Osteocyte (in vitro differentiated cells): ENCODE data around the gene PSMD6. TPM values are rescaled to one million over a fixed set of nuclear protein-coding genes. Genes with fewer than 3 reads are reported as not detected.

Experiments
- DNase-seq: peaks from one replicate; pipeline ENCODE4 v3.0.0; 2021; ENCODE audit warnings: mixed read lengths; ENCODE audit not compliant: unreplicated experiment; ENCODE audit errors: extremely low spot score
- H3K27ac Mint-ChIP-seq: one replicate; pipeline ENCODE4 v1.8.0; 2021; ENCODE audit warnings: mild to moderate bottlenecking, mixed read lengths; ENCODE audit not compliant: unreplicated experiment
- H3K27me3 Mint-ChIP-seq: one replicate; pipeline ENCODE4 v1.8.0; 2021; ENCODE audit warnings: mixed read lengths; ENCODE audit not compliant: unreplicated experiment
- H3K36me3 Mint-ChIP-seq: one replicate; pipeline ENCODE4 v1.8.0; 2021; ENCODE audit warnings: mixed read lengths; ENCODE audit not compliant: unreplicated experiment
- H3K4me1 Mint-ChIP-seq: one replicate; pipeline ENCODE4 v1.8.0; 2021; ENCODE audit warnings: mixed read lengths; ENCODE audit not compliant: unreplicated experiment
- H3K4me3 Mint-ChIP-seq: one replicate; pipeline ENCODE4 v1.8.0; 2021; ENCODE audit warnings: mild to moderate bottlenecking, moderate library complexity, mixed read lengths; ENCODE audit not compliant: unreplicated experiment
- H3K9me3 Mint-ChIP-seq: one replicate; pipeline ENCODE4 v1.8.0; 2021; ENCODE audit warnings: mixed read lengths; ENCODE audit not compliant: unreplicated experiment
- total RNA-seq: library from RNA; stranded (reverse); gene quantifications from 2 replicates; pipeline ENCODE4 v1.2.1, GENCODE V29; 2021
- TF ChIP-seq, protein P1 (sequence below): fragments of 200-600 bp; sonication (generic); IDR thresholded peaks from 2 replicates; pipeline ENCODE4 v1.5.0; 2021; ENCODE audit warnings: antibody characterized with exemption, mild to moderate bottlenecking, moderate library complexity

PSMD6 gene
- total RNA-seq, 1 donor from 2014 or later, result 72.6 TPM

DNA sequence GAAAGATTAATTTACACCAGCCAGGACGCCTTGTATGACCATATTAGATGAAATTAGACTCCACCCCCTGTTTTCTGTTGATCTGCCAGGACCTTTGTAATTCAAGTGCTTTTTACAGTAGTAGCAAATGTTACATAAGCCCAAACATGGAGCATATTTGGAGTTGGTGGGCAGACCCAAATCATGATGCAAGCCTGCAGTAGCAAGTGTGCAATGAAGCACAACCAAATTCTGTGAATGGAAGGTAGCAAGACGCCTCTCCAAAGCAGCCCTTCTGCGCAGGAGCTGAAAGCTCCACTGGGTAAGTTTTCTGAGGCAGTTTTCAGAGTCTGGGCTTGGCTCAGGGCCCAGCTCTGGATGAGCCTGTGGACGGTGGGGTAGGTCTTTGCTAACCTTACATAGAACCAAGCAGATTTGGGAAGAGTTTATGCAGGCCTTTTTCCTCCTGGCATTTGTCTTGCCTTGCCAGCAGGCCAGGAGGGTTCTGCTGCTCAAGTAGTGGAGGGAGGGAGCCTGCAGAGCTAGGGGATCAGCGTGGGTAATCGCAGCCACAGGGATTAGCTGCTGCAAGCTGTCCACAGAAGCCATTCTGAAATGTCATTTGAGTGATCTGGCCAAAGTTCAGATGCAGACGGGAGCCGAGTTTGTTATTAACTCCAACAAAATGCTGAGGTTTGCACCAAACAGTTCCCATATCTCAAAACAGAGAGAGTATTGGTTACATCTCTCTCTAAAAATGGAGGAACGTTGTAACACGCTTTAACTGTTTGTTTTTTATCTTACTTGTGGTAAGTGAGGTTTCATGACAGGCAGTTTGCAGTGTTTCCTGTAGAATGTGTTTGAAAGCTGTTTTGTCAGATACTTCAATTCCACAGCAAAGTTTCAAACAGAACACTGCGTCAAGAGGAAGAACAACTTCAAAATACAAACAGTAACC is 55.4 kb downstream of the PSMD6 start:
- Mint-ChIP-seq H3K9me3 (no peaks in the 10 kb centered on the region), H3K27ac (peak overlapping the region; percentile 42), H3K4me3 (no peak overlapping the region), H3K36me3 (no peaks in the 10 kb centered on the region), H3K4me1 (peaks cover 64% of the 10 kb centered on the region), H3K27me3 (no peaks in the 10 kb centered on the region)
- DNase-seq, result no peak
- TF ChIP-seq, protein P1, sequence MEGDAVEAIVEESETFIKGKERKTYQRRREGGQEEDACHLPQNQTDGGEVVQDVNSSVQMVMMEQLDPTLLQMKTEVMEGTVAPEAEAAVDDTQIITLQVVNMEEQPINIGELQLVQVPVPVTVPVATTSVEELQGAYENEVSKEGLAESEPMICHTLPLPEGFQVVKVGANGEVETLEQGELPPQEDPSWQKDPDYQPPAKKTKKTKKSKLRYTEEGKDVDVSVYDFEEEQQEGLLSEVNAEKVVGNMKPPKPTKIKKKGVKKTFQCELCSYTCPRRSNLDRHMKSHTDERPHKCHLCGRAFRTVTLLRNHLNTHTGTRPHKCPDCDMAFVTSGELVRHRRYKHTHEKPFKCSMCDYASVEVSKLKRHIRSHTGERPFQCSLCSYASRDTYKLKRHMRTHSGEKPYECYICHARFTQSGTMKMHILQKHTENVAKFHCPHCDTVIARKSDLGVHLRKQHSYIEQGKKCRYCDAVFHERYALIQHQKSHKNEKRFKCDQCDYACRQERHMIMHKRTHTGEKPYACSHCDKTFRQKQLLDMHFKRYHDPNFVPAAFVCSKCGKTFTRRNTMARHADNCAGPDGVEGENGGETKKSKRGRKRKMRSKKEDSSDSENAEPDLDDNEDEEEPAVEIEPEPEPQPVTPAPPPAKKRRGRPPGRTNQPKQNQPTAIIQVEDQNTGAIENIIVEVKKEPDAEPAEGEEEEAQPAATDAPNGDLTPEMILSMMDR, result no peak

DNA sequence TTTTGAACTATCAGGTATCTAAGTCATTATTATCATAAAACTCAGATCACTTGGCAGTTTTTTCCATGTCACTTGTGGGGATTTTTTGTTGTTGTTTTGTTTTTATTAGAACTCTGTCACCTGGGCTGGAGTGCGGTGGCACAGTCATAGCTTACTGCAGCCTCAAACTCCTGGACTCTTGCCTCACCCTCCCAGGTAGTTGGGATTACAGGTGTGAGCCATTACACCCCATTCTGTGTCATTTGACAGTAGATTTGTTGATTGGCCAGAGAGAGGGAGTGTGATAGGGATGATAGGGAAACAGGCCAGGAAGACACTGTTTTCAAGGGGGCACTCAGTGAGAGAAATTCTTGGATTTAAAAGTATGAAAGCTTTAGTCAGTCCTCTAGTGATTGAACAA is 56.4 kb downstream of the PSMD6 start:
- TF ChIP-seq, protein P1, result no peak
- H3K4me3 Mint-ChIP-seq, result no peak overlapping the region
- H3K4me1 Mint-ChIP-seq, result peaks cover 55% of the 10 kb centered on the region
- H3K9me3 Mint-ChIP-seq, result no peaks in the 10 kb centered on the region
- no peak for DNase-seq
- H3K27me3 Mint-ChIP-seq, result no peaks in the 10 kb centered on the region
- no peak overlapping the region for H3K27ac Mint-ChIP-seq
- no peaks in the 10 kb centered on the region for H3K36me3 Mint-ChIP-seq

DNA sequence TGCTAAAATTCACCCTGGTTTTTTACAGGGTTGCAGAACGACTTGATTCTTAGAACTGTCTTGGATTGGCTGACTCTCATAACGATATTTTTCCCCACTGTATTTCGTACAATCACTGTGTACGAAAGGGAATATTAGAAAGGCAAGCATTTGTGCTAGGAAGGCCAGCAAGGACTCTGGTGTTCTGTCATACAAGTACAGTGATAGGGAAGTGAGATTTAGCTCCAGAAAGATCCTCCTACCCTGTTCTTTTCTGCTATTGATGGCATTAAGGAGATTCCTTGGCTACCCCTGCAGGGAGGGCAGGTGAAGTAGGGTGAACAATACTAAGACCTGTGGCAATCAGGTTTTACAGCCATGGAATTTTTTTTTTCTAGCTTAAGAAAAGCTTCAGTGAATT is 57.3 kb downstream of the PSMD6 start:
- Mint-ChIP-seq H3K36me3 (no peaks in the 10 kb centered on the region), H3K4me1 (peaks cover 48% of the 10 kb centered on the region), H3K27me3 (no peaks in the 10 kb centered on the region), H3K4me3 (no peak overlapping the region), H3K9me3 (no peaks in the 10 kb centered on the region), H3K27ac (no peak overlapping the region)
- TF ChIP-seq, protein P1, result no peak
- DNase-seq, result no peak

DNA sequence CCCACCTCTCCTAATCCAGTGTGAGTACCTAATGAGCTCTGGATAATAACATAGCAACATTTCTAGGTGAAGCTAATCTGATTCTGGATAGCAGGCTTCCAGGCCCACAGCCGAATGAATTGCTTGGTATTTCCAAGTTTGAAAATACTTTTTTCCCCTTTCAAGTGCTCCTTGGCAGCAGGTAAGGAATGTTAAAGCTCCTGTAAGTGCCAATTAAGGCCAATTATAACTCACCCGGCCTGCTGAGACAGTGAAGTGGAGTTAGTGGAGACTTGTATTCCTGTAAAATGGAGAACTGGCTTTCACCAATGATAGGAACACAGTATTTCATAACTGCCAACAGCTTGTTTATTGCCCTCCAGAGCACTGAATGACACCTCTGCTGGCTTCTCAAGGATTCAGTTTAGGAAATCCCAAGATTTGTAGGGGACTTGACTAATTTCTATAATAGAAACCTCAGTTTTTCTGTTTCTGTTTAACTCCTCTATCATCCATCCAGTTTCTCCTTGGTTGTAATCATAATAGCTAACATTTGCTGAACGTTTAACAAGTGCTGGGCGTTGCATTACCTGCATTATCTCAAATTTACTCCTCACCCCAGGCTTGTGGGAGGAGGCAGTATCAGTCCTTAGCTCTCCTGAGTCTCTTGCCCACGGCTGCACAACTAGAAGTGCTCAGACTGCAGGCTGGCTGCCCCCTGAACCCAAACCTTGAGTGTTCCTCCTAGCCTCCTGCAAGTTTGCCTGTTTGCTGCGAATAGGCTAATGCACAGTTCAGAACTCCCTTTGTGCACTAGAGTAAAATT is 58.4 kb downstream of the PSMD6 start:
- peaks cover 51% of the 10 kb centered on the region for H3K4me1 Mint-ChIP-seq
- H3K27ac Mint-ChIP-seq, result peak overlapping the region; percentile 53
- H3K9me3 Mint-ChIP-seq, result no peaks in the 10 kb centered on the region
- no peak for DNase-seq
- no peaks in the 10 kb centered on the region for H3K36me3 Mint-ChIP-seq
- H3K27me3 Mint-ChIP-seq, result no peaks in the 10 kb centered on the region
- no peak overlapping the region for H3K4me3 Mint-ChIP-seq
- TF ChIP-seq, protein P1, result no peak

DNA sequence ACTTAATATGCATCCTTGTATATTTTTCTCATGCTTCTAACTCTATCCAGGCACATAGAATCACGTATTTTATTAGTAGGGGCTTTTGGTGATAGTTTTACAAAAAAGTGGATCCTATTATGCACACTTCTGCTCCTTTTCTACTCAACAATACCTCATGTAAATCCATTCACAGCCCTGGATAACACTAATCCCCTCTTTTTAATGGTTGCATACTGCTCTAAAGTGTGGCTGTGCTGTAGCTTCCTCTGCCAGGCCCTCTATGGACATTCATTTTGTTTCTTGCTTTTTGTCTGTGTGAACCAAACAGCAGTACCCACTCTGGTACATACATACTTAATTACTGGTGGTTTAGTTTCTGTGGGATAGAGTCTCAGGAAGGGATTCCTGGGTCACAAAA is 59.8 kb downstream of the PSMD6 start:
- no peak overlapping the region for H3K27ac Mint-ChIP-seq
- no peaks in the 10 kb centered on the region for H3K9me3 Mint-ChIP-seq
- no peak overlapping the region for H3K4me3 Mint-ChIP-seq
- TF ChIP-seq, protein P1, result no peak
- no peaks in the 10 kb centered on the region for H3K27me3 Mint-ChIP-seq
- peaks cover 43% of the 10 kb centered on the region for H3K4me1 Mint-ChIP-seq
- no peaks in the 10 kb centered on the region for H3K36me3 Mint-ChIP-seq
- DNase-seq, result no peak
